IMR-90 (cell line): ENCODE measurements around the gene POMT2. TPM values are rescaled to one million over a fixed set of nuclear protein-coding genes. Genes with fewer than 3 reads are reported as not detected.

ENCODE experiments used
- ATAC-seq: fragments of 200-7000 bp; cut with Tn5 transposase; 2 replicates; pipeline ENCODE4 v1.9.1; 2020; ENCODE audit warnings: low read depth, mild to moderate bottlenecking, moderate library complexity
- BruUV-seq: library from RNA; stranded (reverse); fragments of 400-500 nt; replicated peaks from 2 replicates; lab custom pipeline; 2021; lab: Mats Ljungman, UMichigan
- CTCF ChIA-PET: fragments of 300-600 bp; formaldehyde crosslinking; extraction: SDS; loops from one replicate; lab custom pipeline; 2021; ENCODE audit warnings: antibody characterized with exemption; lab: Yijun Ruan, JAX
- POLR2A ChIA-PET: fragments of 300-600 bp; sonication (Branson Sonifier 250); formaldehyde crosslinking; loops from one replicate; lab custom pipeline; 2022; ENCODE audit warnings: antibody characterized with exemption; ENCODE audit not compliant: unreplicated experiment; lab: Charles Lee
- DNase-seq: peaks from one replicate; pipeline ENCODE4 v3.0.0; 2013
- H2AFZ ChIP-seq: replicated peaks from 2 replicates; pipeline ENCODE3; 2013; ENCODE audit warnings: low read length, mild to moderate bottlenecking; ENCODE audit not compliant: poor library complexity
- H2AK5ac ChIP-seq: 2 replicates; pipeline ENCODE4 v1.6.1; 2013; ENCODE audit warnings: low read depth, low read length, inconsistent platforms
- H2AK9ac ChIP-seq: replicated peaks from 2 replicates; pipeline ENCODE3; 2013; ENCODE audit warnings: mild to moderate bottlenecking, low read depth, low read length, moderate library complexity; ENCODE audit not compliant: poor library complexity
- H2BK120ac ChIP-seq: 2 replicates; pipeline ENCODE4 v1.6.1; 2013; ENCODE audit warnings: low read depth, low read length, inconsistent platforms
- H2BK15ac ChIP-seq: 3 replicates; pipeline ENCODE4 v1.6.1; 2013; ENCODE audit warnings: low read depth, low read length, inconsistent platforms
- H2BK20ac ChIP-seq: 2 replicates; pipeline ENCODE4 v1.6.1; 2013; ENCODE audit warnings: low read depth, mild to moderate bottlenecking, inconsistent platforms, low read length, moderate library complexity
- H2BK5ac ChIP-seq: 2 replicates; pipeline ENCODE4 v1.6.1; 2013; ENCODE audit warnings: mild to moderate bottlenecking, low read depth, low read length, inconsistent platforms; ENCODE audit not compliant: poor library complexity, severe bottlenecking
- H3K14ac ChIP-seq: replicated peaks from 2 replicates; pipeline ENCODE4 v1.6.1; 2013; ENCODE audit warnings: low read depth, low read length, inconsistent platforms
- H3K18ac ChIP-seq: 2 replicates; pipeline ENCODE4 v1.6.1; 2013; ENCODE audit warnings: low read depth, low read length, control low read depth
- H3K23ac ChIP-seq: 2 replicates; pipeline ENCODE4 v1.6.1; 2013; ENCODE audit warnings: low read depth, low read length, inconsistent platforms
- H3K27ac ChIP-seq: 2 replicates; pipeline ENCODE4 v1.5.1; 2013; ENCODE audit warnings: mild to moderate bottlenecking, control low read depth, low read length; ENCODE audit not compliant: insufficient read depth
- H3K27me3 ChIP-seq: 2 replicates; pipeline ENCODE4 v1.6.1; 2013; ENCODE audit warnings: low read length; ENCODE audit not compliant: control insufficient read depth, insufficient read depth
- H3K36me3 ChIP-seq: 2 replicates; pipeline ENCODE4 v1.6.1; 2013; ENCODE audit warnings: low read length, mixed read lengths; ENCODE audit not compliant: control insufficient read depth, insufficient read depth
- H3K4ac ChIP-seq: 2 replicates; pipeline ENCODE4 v1.6.1; 2013; ENCODE audit warnings: low read depth, low read length, inconsistent platforms
- H3K4me1 ChIP-seq: 2 replicates; pipeline ENCODE4 v1.6.1; 2013; ENCODE audit warnings: low read length, mixed read lengths; ENCODE audit not compliant: control insufficient read depth, insufficient read depth
- H3K4me2 ChIP-seq: 2 replicates; pipeline ENCODE4 v1.6.1; 2013; ENCODE audit warnings: low read depth, mild to moderate bottlenecking, control low read depth, low read length, moderate library complexity
- H3K4me3 ChIP-seq: 2 replicates; pipeline ENCODE4 v1.5.1; 2013; ENCODE audit warnings: low read depth, mild to moderate bottlenecking, control low read depth, low read length, moderate library complexity; ENCODE audit not compliant: insufficient read depth
- H3K56ac ChIP-seq: 2 replicates; pipeline ENCODE4 v1.6.1; 2013; ENCODE audit warnings: low read length, inconsistent platforms; ENCODE audit not compliant: insufficient read depth; ENCODE audit errors: extremely low read depth
- H3K79me1 ChIP-seq, 2 experiments: 2 replicates each; pipeline ENCODE4 v1.6.1; 2013; ENCODE audit warnings: low read length in 2 of 2, inconsistent platforms in 1 of 2, low read depth in 1 of 2
- H3K9ac ChIP-seq: 2 replicates; pipeline ENCODE4 v1.6.1; 2013; ENCODE audit warnings: low read depth, low read length, control low read depth
- H3K9me1 ChIP-seq: 2 replicates; pipeline ENCODE4 v1.6.1; 2013; ENCODE audit warnings: low read length, inconsistent platforms; ENCODE audit not compliant: insufficient read depth
- H3K9me3 ChIP-seq: 2 replicates; pipeline ENCODE4 v1.6.1; 2013; ENCODE audit warnings: low read length; ENCODE audit not compliant: control insufficient read depth, insufficient read depth
- H4K20me1 ChIP-seq: 2 replicates; pipeline ENCODE4 v1.6.1; 2013; ENCODE audit warnings: low read length, inconsistent platforms; ENCODE audit not compliant: insufficient read depth
- H4K5ac ChIP-seq: 2 replicates; pipeline ENCODE4 v1.6.1; 2013; ENCODE audit warnings: mild to moderate bottlenecking, low read depth, low read length, control low read depth
- H4K8ac ChIP-seq, 2 experiments: 2 replicates each; pipeline ENCODE4 v1.6.1; 2013; ENCODE audit warnings: low read depth in 2 of 2, low read length in 2 of 2, control low read depth in 1 of 2, inconsistent platforms in 1 of 2
- H4K91ac ChIP-seq: 2 replicates; pipeline ENCODE4 v1.6.1; 2013; ENCODE audit warnings: low read depth, low read length, inconsistent platforms; ENCODE audit not compliant: insufficient read depth
- CEBPB ChIP-seq: IDR thresholded peaks from 2 replicates; pipeline ENCODE4 v1.6.1; 2012; ENCODE audit warnings: low read depth, low read length, improper control_type of control experiment
- WGBS, 2 experiments: methylation state at CpG; one replicate each; pipeline versions ENCODE4 v1.1.5 to v1.1.7; 2013; ENCODE audit warnings: missing lambda C conversion rate in 2 of 2; ENCODE audit not compliant: insufficient read length in 1 of 2; ENCODE audit errors: extremely low coverage in 2 of 2; 5-methylcytosine and 5-hydroxymethylcytosine counted together
- dilution Hi-C: fragments of 300-500 bp; cut with HindIII; formaldehyde crosslinking; loops from one replicate; pipeline ENCODE4 v1.14.3; 2018; ENCODE audit warnings: low sequenced_read_pairs; ENCODE audit not compliant: unreplicated experiment
- in situ Hi-C: fragments of 300-500 bp; cut with MboI; formaldehyde crosslinking; loops from 3 replicates; pipeline ENCODE4 v1.14.3; 2019; ENCODE audit warnings: low sequenced_read_pairs, inconsistent platforms, mixed read lengths
- intact Hi-C: fragments of 100-400 bp; cut with micrococcal nuclease; formaldehyde crosslinking; loops from 2 replicates; pipeline ENCODE4 v1.10.0; 2022
- polyA plus RNA-seq, 3 experiments: library from polyadenylated mRNA; depleted of rRNA; stranded (reverse); fragments of >200 nt; gene quantifications; 2 replicates each; pipeline ENCODE4 v1.2.3, GENCODE V29; 2012; ENCODE audit warnings: low replicate concordance in 1 of 3
- total RNA-seq: library from RNA; depleted of rRNA; stranded (reverse); fragments of >200 nt; gene quantifications from 2 replicates; pipeline ENCODE4 v1.2.3, GENCODE V29; 2012

Gene POMT2
- total and polyA plus RNA-seq, 2 of the 4 experiments (the other 2 are of a cell fraction), result 6.5 to 13.0 TPM

DNA sequence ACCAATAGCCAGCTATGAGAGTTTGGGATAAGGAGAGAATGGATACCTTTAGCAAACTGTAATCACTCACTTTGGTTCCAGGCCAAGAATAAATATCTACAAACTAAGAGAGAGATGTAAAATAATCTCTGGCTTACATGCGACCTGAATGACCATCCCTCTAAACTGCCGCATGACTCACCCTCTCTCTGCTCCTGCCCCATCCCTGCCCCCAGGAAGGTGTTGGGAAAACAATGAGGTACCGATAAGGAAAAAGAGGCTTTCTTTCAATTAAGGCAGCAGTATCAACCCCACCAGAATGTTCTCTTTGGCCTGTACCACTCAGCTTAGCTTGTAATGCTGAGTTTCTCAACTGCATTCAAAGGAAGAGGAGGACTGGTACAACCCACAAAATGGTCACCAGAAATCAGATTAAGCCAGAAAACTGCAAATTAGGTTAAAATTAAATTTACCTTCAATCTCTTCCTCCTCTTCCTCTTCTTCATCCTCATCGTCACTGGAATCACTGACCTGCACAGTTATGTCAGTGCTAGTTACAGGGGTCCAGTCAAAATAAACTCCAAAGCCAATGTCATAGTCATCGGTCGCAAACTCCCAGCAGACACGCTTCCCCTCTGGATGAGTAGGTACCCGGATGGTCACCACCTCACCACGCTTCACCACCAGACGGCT is 22.2 kb upstream of the POMT2 start:
- Histone ChIP-seq H3K27ac (no peak overlapping the region), H2BK5ac (no peak overlapping the region), H3K4me3 (no peak overlapping the region), H2AK5ac (no peak overlapping the region), H2BK20ac (no peak overlapping the region), H2AFZ (no peak overlapping the region), H2AK9ac (peak overlapping the region; percentile 35), H3K4ac (no peak overlapping the region), H3K36me3 (peaks cover 10% of the 10 kb centered on the region), H3K14ac (no peak overlapping the region), H3K18ac (no peak overlapping the region), H4K5ac (no peak overlapping the region), H4K20me1 (no peaks in the 10 kb centered on the region), H2BK120ac (no peak overlapping the region), H3K9me1 (0 out of 2 replicates have a peak, but pooled peaks cover 4% of the 10 kb centered on the region), H3K4me1 (peaks cover 4% of the 10 kb centered on the region; the same call in 1 of the 2 replicates), H3K9me3 (no peaks in the 10 kb centered on the region), H4K8ac (no peak overlapping the region), H4K91ac (no peak overlapping the region), H3K79me1 (no peaks in the 10 kb centered on the region), H2BK15ac (no peak overlapping the region), H3K23ac (no peak overlapping the region), H3K9ac (no peak overlapping the region), H3K4me2 (no peak overlapping the region), H3K56ac (no peak overlapping the region), H3K27me3 (no peaks in the 10 kb centered on the region)
- 89 to 100% methylated on average over 1 of the region's 10 CpGs for WGBS, 2 experiments
- in situ Hi-C loops (no loop called here), intact Hi-C loops (no loop called here), dilution Hi-C loops (no loop called here)
- POLR2A ChIA-PET, result interaction anchor here (1.3 kb wide), 1 partner anchor 22 kb away, joined by 3 read pairs; the partner anchor contains the start of genes GSTZ1 and POMT2
- no peak for ATAC-seq
- TF ChIP-seq CEBPB, result no peak
- peak; percentile 46 for DNase-seq
- BruUV-seq, result no TSS peak
- CTCF ChIA-PET, result interaction anchor here (0.5 kb wide), 1 partner anchor 380 kb away, joined by 4 read pairs; no protein-coding TSS in a partner anchor
